A549 (cell line): ENCODE results near the gene UNC13A. TPM values are rescaled to one million over a fixed set of nuclear protein-coding genes. Genes with fewer than 3 reads are reported as not detected.

Experiments
- ATAC-seq, 2 experiments: fragments of 200-7000 bp in 1 of 2; fragments of >200 bp in 1 of 2; cut with Nextera tagmentation in 1 of 2; cut with Tn5 transposase in 1 of 2; 3 replicates each; pipeline versions ENCODE4 v1.8.0 to v1.9.1; 2018 to 2020; ENCODE audit warnings: mild to moderate bottlenecking in 1 of 2, moderate library complexity in 1 of 2
- CTCF ChIA-PET: fragments of 300-600 bp; sonication (Branson Sonifier 250); formaldehyde crosslinking; extraction: SDS; loops from one replicate; lab custom pipeline; 2021; ENCODE audit warnings: antibody characterized with exemption, inconsistent platforms; lab: Yijun Ruan, JAX
- POLR2A ChIA-PET: fragments of 350-600 bp; formaldehyde crosslinking; extraction: SDS; loops from one replicate; lab custom pipeline; 2021; ENCODE audit warnings: antibody characterized with exemption, inconsistent platforms; lab: Yijun Ruan, JAX
- DNase-seq, 2 experiments: peaks; one replicate each; pipeline versions ENCODE4 v3.0.0 to v3.0.0-alpha.2; 2011 to 2016; ENCODE audit warnings: low read depth in 1 of 2, low spot score in 1 of 2
- FAIRE-seq: peaks from 2 replicates; lab custom pipeline; 2011; peaks lifted over from hg19 to GRCh38; lab: Jason Lieb, UNC
- H3K27ac ChIP-seq, 2 experiments: fragments of >200 bp; sonication (Bioruptor Twin); formaldehyde crosslinking; 3 replicates each; pipeline ENCODE4 v1.5.1; 2016 to 2017
- H3K4me1 ChIP-seq: fragments of >200 bp; sonication (Bioruptor Twin); formaldehyde crosslinking; 3 replicates; pipeline ENCODE4 v1.6.1; 2016
- H3K4me2 ChIP-seq: fragments of >200 bp; sonication (Bioruptor Twin); formaldehyde crosslinking; 3 replicates; pipeline ENCODE4 v1.6.1; 2016
- H3K4me3 ChIP-seq: fragments of >200 bp; sonication (Bioruptor Twin); formaldehyde crosslinking; 3 replicates; pipeline ENCODE4 v1.5.1; 2016
- H3K9me3 ChIP-seq: fragments of >200 bp; sonication (Bioruptor Twin); formaldehyde crosslinking; 3 replicates; pipeline ENCODE4 v1.6.1; 2016
- CHD2 ChIP-seq: fragments of 150-350 bp; IDR thresholded peaks from 2 replicates; pipeline ENCODE4 v1.6.1; 2014; ENCODE audit warnings: low read length; ENCODE audit not compliant: partially characterized antibody
- EP300 ChIP-seq, 2 experiments: fragments of >200 bp; sonication (Bioruptor Twin); formaldehyde crosslinking; IDR thresholded peaks; 2 replicates in 1 of 2; 3 replicates in 1 of 2; pipeline ENCODE4 v1.6.1; 2016 to 2017
- FOSL2 ChIP-seq, 2 experiments: fragments of 450-650 bp in 1 of 2; fragments of >200 bp in 1 of 2; sonication (Bioruptor Twin) in 1 of 2; formaldehyde crosslinking; IDR thresholded peaks; 2 replicates each; pipeline versions ENCODE4 v1.5.0 to v1.6.1; 2016 to 2020; ENCODE audit warnings: mild to moderate bottlenecking in 1 of 2, moderate library complexity in 1 of 2
- HDAC2 ChIP-seq: fragments of 200-600 bp; sonication (generic); IDR thresholded peaks from 2 replicates; pipeline ENCODE4 v1.6.1; 2016
- KDM1A ChIP-seq: fragments of 200-600 bp; sonication (generic); IDR thresholded peaks from 2 replicates; pipeline ENCODE4 v1.6.1; 2016; ENCODE audit warnings: low read depth, mild to moderate bottlenecking
- NFE2L2 ChIP-seq: fragments of 150-350 bp; conservative IDR thresholded peaks from 2 replicates; pipeline ENCODE4 v1.6.1; 2014; ENCODE audit warnings: low read length
- PHF8 ChIP-seq: fragments of 200-600 bp; sonication (generic); IDR thresholded peaks from 2 replicates; pipeline ENCODE4 v1.6.1; 2016; ENCODE audit warnings: low read depth, mild to moderate bottlenecking, antibody characterized with exemption, moderate library complexity, borderline replicate concordance
- POLR2AphosphoS2 ChIP-seq: conservative IDR thresholded peaks from 2 replicates; pipeline ENCODE4 v1.6.1; 2012; ENCODE audit warnings: low read length, improper control_type of control experiment, inconsistent platforms
- RAD21 ChIP-seq, 2 experiments: fragments of >200 bp in 1 of 2; sonication (Bioruptor Twin) in 1 of 2; formaldehyde crosslinking in 1 of 2; IDR thresholded peaks in 1 of 2; conservative IDR thresholded peaks in 1 of 2; 2 replicates in 1 of 2; 3 replicates in 1 of 2; pipeline ENCODE4 v1.6.1; 2012 to 2018; ENCODE audit warnings: inconsistent platforms in 1 of 2
- RARB ChIP-seq: fragments of 250-450 bp; sonication (Bioruptor Pico); IDR thresholded peaks from 2 replicates; pipeline ENCODE4 v1.8.0; 2021; ENCODE audit warnings: mild to moderate bottlenecking, moderate library complexity
- RFX5 ChIP-seq: fragments of 450-650 bp; IDR thresholded peaks from 2 replicates; pipeline ENCODE4 v1.7.1; 2014; ENCODE audit warnings: antibody characterized with exemption, mild to moderate bottlenecking, moderate library complexity
- RNF2 ChIP-seq: fragments of 200-600 bp; sonication (generic); IDR thresholded peaks from 2 replicates; pipeline ENCODE4 v1.6.1; 2016; ENCODE audit warnings: low read depth, mild to moderate bottlenecking, antibody characterized with exemption, moderate library complexity, borderline replicate concordance
- SREBF2 ChIP-seq: fragments of 450-650 bp; IDR thresholded peaks from 2 replicates; pipeline ENCODE4 v1.6.1; 2014; ENCODE audit warnings: mild to moderate bottlenecking, moderate library complexity
- TP53 ChIP-seq: fragments of 250-450 bp; sonication (Bioruptor Pico); IDR thresholded peaks from 2 replicates; pipeline ENCODE4 v1.5.0; 2021; ENCODE audit warnings: mild to moderate bottlenecking, moderate library complexity
- ZFP36 ChIP-seq: fragments of 450-650 bp; IDR thresholded peaks from 2 replicates; pipeline ENCODE4 v1.6.1; 2014; ENCODE audit warnings: borderline replicate concordance; ENCODE audit not compliant: partially characterized antibody
- WGBS: methylation state at CpG from one replicate; pipeline ENCODE4 v1.1.6; 2017; ENCODE audit errors: missing lambda C conversion rate; 5-methylcytosine and 5-hydroxymethylcytosine counted together
- polyA plus RNA-seq, 4 experiments: library from polyadenylated mRNA; depleted of rRNA in 3 of 4; stranded (reverse); fragments of >200 nt; fragmentation: RNase III in 1 of 4; extraction: RNeasy Plus Mini Kit Qiagen cat#74134 plus additional on column Dnase treatment in 1 of 4; gene quantifications; 2 replicates in 3 of 4; 3 replicates in 1 of 4; pipeline ENCODE4 v1.2.3, GENCODE V29; 2011 to 2017
- TF ChIP-seq, protein P1 (sequence below): IDR thresholded peaks from 2 replicates; pipeline ENCODE4 v1.6.1; 2012
- TF ChIP-seq, protein P2 (sequence below): fragments of >200 bp; sonication (Bioruptor Twin); formaldehyde crosslinking; IDR thresholded peaks from 2 replicates; pipeline ENCODE4 v1.6.1; 2016
- TF ChIP-seq, protein P3 (sequence below): fragments of >200 bp; sonication (Bioruptor Twin); formaldehyde crosslinking; IDR thresholded peaks from 3 replicates; pipeline ENCODE4 v1.6.1; 2016
- TF ChIP-seq, protein P4 (sequence below): fragments of 150-350 bp; IDR thresholded peaks from 2 replicates; pipeline ENCODE4 v1.6.1; 2014; ENCODE audit warnings: low read depth, mild to moderate bottlenecking, low read length
- TF ChIP-seq, protein P5 (sequence below): fragments of >200 bp; sonication (Bioruptor Twin); formaldehyde crosslinking; IDR thresholded peaks from 3 replicates; pipeline ENCODE4 v1.5.1; 2016

UNC13A gene
- polyA plus RNA-seq, 2 of the 4 experiments (the other 2 are of a cell fraction): 3.1 to 4.2 TPM

DNA sequence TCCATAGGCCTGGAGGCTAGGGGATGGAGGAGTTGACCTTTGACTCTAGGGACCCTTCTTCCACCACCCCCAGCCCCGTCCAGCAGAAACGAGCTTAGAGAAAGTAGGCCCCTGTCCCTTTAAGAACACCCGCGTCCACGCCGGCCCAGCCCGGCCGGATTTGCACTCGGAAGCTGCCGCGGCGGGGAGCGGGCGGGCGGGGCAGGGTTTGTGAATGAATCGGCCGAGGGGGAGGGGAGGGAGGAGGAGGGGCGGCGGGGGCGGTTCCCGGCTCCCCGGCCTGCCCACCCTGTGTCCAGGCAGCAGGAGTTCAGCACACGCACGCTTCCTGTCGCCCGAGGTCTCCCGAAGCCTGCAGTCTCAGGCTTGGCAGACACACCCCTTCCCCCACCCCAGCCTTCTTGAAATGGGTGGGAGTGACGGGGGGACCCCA, 1.5 kb downstream of the UNC13A start:
- Histone ChIP-seq H3K27ac (peak overlapping the region; percentile 84 to 92), H3K9me3 (no peaks in the 10 kb centered on the region), H3K4me2 (peak overlapping the region; percentile 86), H3K4me1 (peaks cover 29% of the 10 kb centered on the region), H3K4me3 (peak overlapping the region; percentile 50)
- ChIA-PET POLR2A (interaction anchor here (0.6 kb wide), 2 partner anchors 10 to 129 kb away, joined by 3 read pairs; no protein-coding TSS in a partner anchor), CTCF (interaction anchor here (0.6 kb wide), 1 partner anchor 168 kb away, joined by 3 read pairs; no protein-coding TSS in a partner anchor)
- ATAC-seq (peak; percentile 58 to 59), DNase-seq (peak; percentile 63 to 80), FAIRE-seq (no peak)
- WGBS: 0% methylated on average over 6 of the region's 28 CpGs
- TF ChIP-seq EP300 (IDR thresholded peaks at IDR 0.05) (no peak), TP53 (CRISPR knock-in tag) (no peak)
- TF ChIP-seq, protein P1, sequence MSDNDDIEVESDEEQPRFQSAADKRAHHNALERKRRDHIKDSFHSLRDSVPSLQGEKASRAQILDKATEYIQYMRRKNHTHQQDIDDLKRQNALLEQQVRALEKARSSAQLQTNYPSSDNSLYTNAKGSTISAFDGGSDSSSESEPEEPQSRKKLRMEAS: peak; percentile 22; the same call in 1 of the 2 replicates
- TF ChIP-seq, protein P2, sequence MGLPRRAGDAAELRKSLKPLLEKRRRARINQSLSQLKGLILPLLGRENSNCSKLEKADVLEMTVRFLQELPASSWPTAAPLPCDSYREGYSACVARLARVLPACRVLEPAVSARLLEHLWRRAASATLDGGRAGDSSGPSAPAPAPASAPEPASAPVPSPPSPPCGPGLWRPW: no peak

DNA sequence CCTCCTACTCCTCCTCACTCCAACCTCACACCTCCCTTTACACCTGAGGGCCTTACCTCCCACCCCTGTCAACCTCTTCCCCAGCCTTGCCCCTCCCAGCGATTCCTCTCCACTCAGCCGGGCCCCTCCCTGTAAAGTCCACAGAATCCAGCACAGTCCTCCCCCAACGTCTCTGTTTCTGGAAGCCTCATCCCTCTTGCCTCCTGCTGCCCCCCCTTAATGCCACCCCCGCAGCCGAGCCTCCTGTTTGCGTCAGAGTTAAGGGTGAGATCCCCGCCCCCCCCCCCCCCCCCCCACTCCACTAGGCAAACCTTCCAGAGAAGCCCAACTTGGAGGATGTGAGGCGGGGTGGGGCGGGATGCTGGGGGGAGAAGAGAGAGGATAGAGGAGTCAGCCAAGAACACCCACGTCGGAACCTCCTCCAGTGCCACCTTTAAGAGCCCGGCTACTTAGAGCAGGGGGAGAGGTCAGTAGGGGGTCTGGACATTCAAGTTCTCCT, 2.1 kb downstream of the UNC13A start:
- ChIA-PET POLR2A (no interaction called here), CTCF (no interaction called here)
- TF ChIP-seq SREBF2: no peak
- no peak for TF ChIP-seq RARB (CRISPR knock-in tag)
- no peak for TF ChIP-seq ZFP36
- TF ChIP-seq, protein P1: no peak
- TF ChIP-seq, protein P3, sequence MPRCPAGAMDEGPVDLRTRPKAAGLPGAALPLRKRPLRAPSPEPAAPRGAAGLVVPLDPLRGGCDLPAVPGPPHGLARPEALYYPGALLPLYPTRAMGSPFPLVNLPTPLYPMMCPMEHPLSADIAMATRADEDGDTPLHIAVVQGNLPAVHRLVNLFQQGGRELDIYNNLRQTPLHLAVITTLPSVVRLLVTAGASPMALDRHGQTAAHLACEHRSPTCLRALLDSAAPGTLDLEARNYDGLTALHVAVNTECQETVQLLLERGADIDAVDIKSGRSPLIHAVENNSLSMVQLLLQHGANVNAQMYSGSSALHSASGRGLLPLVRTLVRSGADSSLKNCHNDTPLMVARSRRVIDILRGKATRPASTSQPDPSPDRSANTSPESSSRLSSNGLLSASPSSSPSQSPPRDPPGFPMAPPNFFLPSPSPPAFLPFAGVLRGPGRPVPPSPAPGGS: no peak
- TF ChIP-seq RFX5: no peak
- TF ChIP-seq FOSL2 (IDR thresholded peaks at IDR 0.05): no peak
- TF ChIP-seq FOSL2 (CRISPR knock-in tag; IDR thresholded peaks at IDR 0.05): no peak
- TF ChIP-seq RNF2: no peak
- Histone ChIP-seq H3K4me2 (peak overlapping the region; percentile 86), H3K27ac (peak overlapping the region; percentile 84 to 92), H3K4me1 (peaks cover 29% of the 10 kb centered on the region), H3K9me3 (no peaks in the 10 kb centered on the region), H3K4me3 (peak overlapping the region; percentile 50)
- DNase-seq (peak in 1 of 2 experiments; percentile 84), ATAC-seq (peak; percentile 57 to 60), FAIRE-seq (no peak)
- WGBS: no CpG with 5 or more reads among the region's 12 CpGs

DNA sequence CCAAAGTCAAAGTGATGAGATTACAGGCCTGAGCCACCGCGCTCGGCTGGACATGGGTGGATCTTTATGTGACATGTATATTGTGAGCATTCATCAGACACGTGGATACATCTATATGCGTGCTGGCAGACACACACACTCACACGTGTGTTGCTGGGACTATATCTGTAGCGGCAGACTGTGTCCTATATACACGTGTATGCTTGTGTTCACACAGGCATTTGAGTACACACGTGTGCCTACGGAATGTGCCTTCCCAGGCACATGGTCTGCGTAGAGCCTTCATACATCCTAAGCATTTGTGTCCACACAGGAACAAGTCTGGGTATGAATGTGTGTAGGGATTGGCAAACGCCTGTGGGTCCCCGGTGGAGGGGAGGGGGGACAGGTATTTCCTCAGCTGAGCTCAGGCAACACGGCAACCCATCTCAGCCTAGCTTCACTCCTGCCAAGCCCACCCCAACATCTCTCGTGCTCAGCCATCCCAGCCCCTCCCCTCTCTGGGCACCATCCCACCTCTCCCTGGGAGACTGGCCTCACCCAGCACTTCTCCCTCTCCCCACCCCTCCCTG, 2.6 kb downstream of the UNC13A start:
- TF ChIP-seq PHF8 (no peak), NFE2L2 (no peak)
- TF ChIP-seq, protein P4, sequence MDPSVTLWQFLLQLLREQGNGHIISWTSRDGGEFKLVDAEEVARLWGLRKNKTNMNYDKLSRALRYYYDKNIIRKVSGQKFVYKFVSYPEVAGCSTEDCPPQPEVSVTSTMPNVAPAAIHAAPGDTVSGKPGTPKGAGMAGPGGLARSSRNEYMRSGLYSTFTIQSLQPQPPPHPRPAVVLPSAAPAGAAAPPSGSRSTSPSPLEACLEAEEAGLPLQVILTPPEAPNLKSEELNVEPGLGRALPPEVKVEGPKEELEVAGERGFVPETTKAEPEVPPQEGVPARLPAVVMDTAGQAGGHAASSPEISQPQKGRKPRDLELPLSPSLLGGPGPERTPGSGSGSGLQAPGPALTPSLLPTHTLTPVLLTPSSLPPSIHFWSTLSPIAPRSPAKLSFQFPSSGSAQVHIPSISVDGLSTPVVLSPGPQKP: no peak
- TF ChIP-seq, all 56 proteins: peak for 0
- peak in 1 of 2 experiments; percentile 16 for DNase-seq
- Histone ChIP-seq H3K4me2 (peak overlapping the region; percentile 86), H3K27ac (peak overlapping the region; percentile 84 to 92), H3K4me3 (no peak overlapping the region), H3K4me1 (peaks cover 30% of the 10 kb centered on the region), H3K9me3 (no peaks in the 10 kb centered on the region)
- POLR2A ChIA-PET: no interaction called here
- WGBS: 62% methylated on average over 15 of the region's 15 CpGs
- FAIRE-seq: no peak
- ATAC-seq: peak; percentile 8 to 12; a peak in 3 of 6 replicates
- CTCF ChIA-PET: no interaction called here

DNA sequence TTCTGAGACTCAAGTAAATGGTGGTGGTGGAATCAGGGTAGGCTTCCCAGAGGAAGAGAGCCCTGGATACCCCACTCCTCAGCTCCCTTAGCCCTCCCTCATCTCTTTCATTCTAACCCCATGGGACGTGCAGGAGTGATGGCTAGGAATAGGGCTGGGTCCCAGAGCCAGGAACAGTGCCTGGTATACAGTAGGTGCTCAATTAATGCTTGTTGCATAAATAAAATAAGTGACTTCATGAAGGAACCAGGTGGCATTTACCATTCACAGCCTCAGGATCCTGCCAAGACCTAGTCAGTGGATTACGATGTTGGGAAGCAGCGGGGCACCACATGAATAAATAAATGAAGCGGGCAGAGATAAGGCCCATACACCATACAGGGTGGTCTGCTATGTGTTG, 3.9 kb downstream of the UNC13A start:
- ChIA-PET CTCF (interaction anchor here (0.6 kb wide), 1 partner anchor 258 kb away, joined by 3 read pairs; no protein-coding TSS in a partner anchor), POLR2A (no interaction called here)
- TF ChIP-seq POLR2AphosphoS2: no peak
- no peak for TF ChIP-seq KDM1A
- no peak for TF ChIP-seq HDAC2
- TF ChIP-seq, protein P5, sequence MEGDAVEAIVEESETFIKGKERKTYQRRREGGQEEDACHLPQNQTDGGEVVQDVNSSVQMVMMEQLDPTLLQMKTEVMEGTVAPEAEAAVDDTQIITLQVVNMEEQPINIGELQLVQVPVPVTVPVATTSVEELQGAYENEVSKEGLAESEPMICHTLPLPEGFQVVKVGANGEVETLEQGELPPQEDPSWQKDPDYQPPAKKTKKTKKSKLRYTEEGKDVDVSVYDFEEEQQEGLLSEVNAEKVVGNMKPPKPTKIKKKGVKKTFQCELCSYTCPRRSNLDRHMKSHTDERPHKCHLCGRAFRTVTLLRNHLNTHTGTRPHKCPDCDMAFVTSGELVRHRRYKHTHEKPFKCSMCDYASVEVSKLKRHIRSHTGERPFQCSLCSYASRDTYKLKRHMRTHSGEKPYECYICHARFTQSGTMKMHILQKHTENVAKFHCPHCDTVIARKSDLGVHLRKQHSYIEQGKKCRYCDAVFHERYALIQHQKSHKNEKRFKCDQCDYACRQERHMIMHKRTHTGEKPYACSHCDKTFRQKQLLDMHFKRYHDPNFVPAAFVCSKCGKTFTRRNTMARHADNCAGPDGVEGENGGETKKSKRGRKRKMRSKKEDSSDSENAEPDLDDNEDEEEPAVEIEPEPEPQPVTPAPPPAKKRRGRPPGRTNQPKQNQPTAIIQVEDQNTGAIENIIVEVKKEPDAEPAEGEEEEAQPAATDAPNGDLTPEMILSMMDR: no peak
- no peak for TF ChIP-seq CHD2
- TF ChIP-seq RAD21 (conservative IDR thresholded peaks at IDR 0.05 in 1 of 2, IDR thresholded peaks at IDR 0.05 in 1 of 2): no peak
- Histone ChIP-seq H3K4me2 (no peak overlapping the region), H3K9me3 (no peaks in the 10 kb centered on the region), H3K4me3 (no peak overlapping the region), H3K4me1 (peaks cover 43% of the 10 kb centered on the region), H3K27ac (peak overlapping the region in 1 of 2 experiments; percentile 36; a peak in 2 of 6 replicates)
- DNase-seq (no peak), FAIRE-seq (no peak), ATAC-seq (no peak)
- WGBS: 92% methylated on average over 3 of the region's 4 CpGs
